Sigmoid colon (tissue), 4 donors: Measurements from ENCODE around the gene OTUD3.

ENCODE experiments used
- CTCF ChIP-seq, 4 experiments: fragments of 450-650 bp in 3 of 4; fragments of 200-600 bp in 1 of 4; IDR thresholded peaks; one replicate each; pipeline ENCODE4 v1.5.1; 2016 to 2019; ENCODE audit warnings: antibody characterized with exemption in 4 of 4, mild to moderate bottlenecking in 3 of 4, moderate library complexity in 2 of 4
- EP300 ChIP-seq, 4 donors: sonication (generic); formaldehyde crosslinking; IDR thresholded peaks; one replicate each; pipeline ENCODE4 v1.6.1; 2017; ENCODE audit warnings: antibody characterized with exemption in 4 of 4
- POLR2A ChIP-seq, 2 donors: fragments of 450-650 bp; IDR thresholded peaks; one replicate each; pipeline ENCODE4 v1.6.1; 2016; ENCODE audit warnings: antibody characterized with exemption in 2 of 2, mild to moderate bottlenecking in 2 of 2, moderate library complexity in 2 of 2
- POLR2AphosphoS5 ChIP-seq, 4 donors: sonication (generic); formaldehyde crosslinking; IDR thresholded peaks; one replicate each; pipeline ENCODE4 v1.6.1; 2017; ENCODE audit warnings: antibody characterized with exemption in 4 of 4

- no peak for TF ChIP-seq POLR2A (IDR thresholded peaks at IDR 0.05)
- TF ChIP-seq POLR2AphosphoS5 (IDR thresholded peaks at IDR 0.05): no peak
- no peak for TF ChIP-seq CTCF (IDR thresholded peaks at IDR 0.05)
- no peak for TF ChIP-seq EP300 (IDR thresholded peaks at IDR 0.05)
Measured at GRCh38 chr1:19861034-19861433, 21.2 kb upstream of the OTUD3 start.
